Panc1 (cell line): ENCODE measurements around the gene FRRS1. TPM values are rescaled to one million over a fixed set of nuclear protein-coding genes. Genes with fewer than 3 reads are reported as not detected.

Source experiments
- ATAC-seq: fragments of 200-7000 bp; cut with Tn5 transposase; 2 replicates; pipeline ENCODE4 v1.9.1; 2020; ENCODE audit warnings: mild to moderate bottlenecking, moderate library complexity
- BruUV-seq: library from RNA; stranded (reverse); fragments of 400-500 nt; replicated peaks from 2 replicates; lab custom pipeline; 2021; lab: Mats Ljungman, UMichigan
- CTCF ChIA-PET: fragments of 300-600 bp; sonication (Branson Sonifier 250); formaldehyde crosslinking; loops from one replicate; lab custom pipeline; 2022; ENCODE audit warnings: antibody characterized with exemption; lab: Charles Lee
- POLR2A ChIA-PET: fragments of 300-600 bp; sonication (Branson Sonifier 250); formaldehyde crosslinking; loops from one replicate; lab custom pipeline; 2022; ENCODE audit warnings: antibody characterized with exemption; lab: Charles Lee
- DNase-seq: peaks from one replicate; pipeline ENCODE4 v3.0.0-alpha.2; 2010; ENCODE audit warnings: low read depth, low spot score
- H3K27ac ChIP-seq: 2 replicates; pipeline ENCODE4 v1.5.1; 2011; ENCODE audit warnings: mild to moderate bottlenecking, low read length, inconsistent platforms
- H3K27me3 ChIP-seq: fragments of 200-500 bp; sonication (Bioruptor generic); 2 replicates; pipeline ENCODE4 v1.6.0; 2014; ENCODE audit warnings: low read length, inconsistent platforms; ENCODE audit not compliant: control insufficient read depth, insufficient read depth
- H3K36me3 ChIP-seq: fragments of 200-500 bp; sonication (Bioruptor generic); 2 replicates; pipeline ENCODE4 v1.5.1; 2014; ENCODE audit warnings: inconsistent platforms, mild to moderate bottlenecking, low read length, moderate library complexity; ENCODE audit not compliant: control insufficient read depth, insufficient read depth
- H3K4me1 ChIP-seq: 2 replicates; pipeline ENCODE4 v1.5.1; 2011; ENCODE audit warnings: inconsistent platforms, mild to moderate bottlenecking, low read length, moderate library complexity; ENCODE audit not compliant: control insufficient read depth, insufficient read depth
- H3K4me3 ChIP-seq, 2 experiments: 2 replicates each; pipeline ENCODE4 v1.5.1; 2011 to 2012; ENCODE audit warnings: low read depth in 2 of 2, low read length in 2 of 2, mild to moderate bottlenecking in 2 of 2, inconsistent platforms in 1 of 2, moderate library complexity in 1 of 2
- H3K9me3 ChIP-seq: fragments of 200-500 bp; sonication (Bioruptor generic); 2 replicates; pipeline ENCODE4 v1.5.1; 2014; ENCODE audit warnings: low read depth, mild to moderate bottlenecking, inconsistent platforms, low read length, moderate library complexity; ENCODE audit not compliant: control insufficient read depth, insufficient read depth
- POLR2AphosphoS5 ChIP-seq: IDR thresholded peaks from 2 replicates; pipeline ENCODE4 v1.6.1; 2012; ENCODE audit warnings: mild to moderate bottlenecking, low read depth, low read length, moderate library complexity
- SIN3A ChIP-seq: IDR thresholded peaks from 2 replicates; pipeline ENCODE4 v1.6.1; 2012; ENCODE audit warnings: low read depth, mild to moderate bottlenecking, low read length, moderate library complexity, borderline replicate concordance; ENCODE audit not compliant: insufficient read depth
- TCF7L2 ChIP-seq: IDR thresholded peaks from 2 replicates; pipeline ENCODE4 v1.6.1; 2011; ENCODE audit warnings: mild to moderate bottlenecking, low read depth, low read length, inconsistent platforms
- in situ Hi-C: cut with HindIII; loops from 2 replicates; pipeline ENCODE4 v1.10.0; 2016; ENCODE audit warnings: low sequenced_read_pairs, low pct_unique_long_range_greater_than_20kb
- intact Hi-C: fragments of 100-400 bp; cut with micrococcal nuclease; formaldehyde crosslinking; loops from one replicate; pipeline ENCODE4 v1.10.0; 2022; ENCODE audit not compliant: unreplicated experiment
- total RNA-seq: library from RNA; stranded (reverse); gene quantifications from one replicate; pipeline ENCODE4 v1.2.1, GENCODE V29; 2021; ENCODE audit not compliant: unreplicated experiment
- TF ChIP-seq, protein P1 (sequence below), 2 experiments: IDR thresholded peaks; 2 replicates each; pipeline ENCODE4 v1.6.1; 2011 to 2012; ENCODE audit warnings: low read depth in 2 of 2, control low read depth in 1 of 2, low read length in 1 of 2, mild to moderate bottlenecking in 1 of 2, moderate library complexity in 1 of 2; ENCODE audit not compliant: insufficient read depth in 1 of 2
- TF ChIP-seq, protein P2 (sequence below): fragments of 450-650 bp; IDR thresholded peaks from 2 replicates; pipeline ENCODE4 v1.5.1; 2017; ENCODE audit warnings: mild to moderate bottlenecking

The FRRS1 gene
- total RNA-seq, 1 experiment from 2014 or later: 1.2 TPM

DNA sequence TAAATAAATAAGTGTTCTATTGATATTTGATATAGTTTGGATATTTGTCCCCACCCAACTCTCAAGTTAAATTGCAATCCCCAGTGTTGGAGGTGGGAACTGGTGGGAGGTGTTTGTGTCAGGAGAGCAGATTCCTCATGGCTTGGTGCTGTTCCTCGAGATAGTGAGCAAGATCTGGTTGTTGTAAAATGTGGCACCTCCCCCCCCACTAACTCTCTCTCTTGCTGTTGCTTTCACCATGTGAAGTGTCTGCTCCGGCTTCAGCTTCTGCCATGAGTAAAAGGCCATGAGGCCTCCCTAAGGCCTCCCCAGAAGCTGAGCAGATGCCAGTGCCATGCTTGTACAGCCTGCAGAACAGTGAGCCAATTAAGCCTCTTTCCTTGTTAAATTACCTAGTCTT, 20.8 kb downstream of the FRRS1 start:
- DNase-seq (no peak), ATAC-seq (no peak)
- BruUV-seq: no TSS peak
- CTCF ChIA-PET: no interaction called here
- no peak for TF ChIP-seq SIN3A
- TF ChIP-seq POLR2AphosphoS5: no peak
- TF ChIP-seq, protein P1, sequence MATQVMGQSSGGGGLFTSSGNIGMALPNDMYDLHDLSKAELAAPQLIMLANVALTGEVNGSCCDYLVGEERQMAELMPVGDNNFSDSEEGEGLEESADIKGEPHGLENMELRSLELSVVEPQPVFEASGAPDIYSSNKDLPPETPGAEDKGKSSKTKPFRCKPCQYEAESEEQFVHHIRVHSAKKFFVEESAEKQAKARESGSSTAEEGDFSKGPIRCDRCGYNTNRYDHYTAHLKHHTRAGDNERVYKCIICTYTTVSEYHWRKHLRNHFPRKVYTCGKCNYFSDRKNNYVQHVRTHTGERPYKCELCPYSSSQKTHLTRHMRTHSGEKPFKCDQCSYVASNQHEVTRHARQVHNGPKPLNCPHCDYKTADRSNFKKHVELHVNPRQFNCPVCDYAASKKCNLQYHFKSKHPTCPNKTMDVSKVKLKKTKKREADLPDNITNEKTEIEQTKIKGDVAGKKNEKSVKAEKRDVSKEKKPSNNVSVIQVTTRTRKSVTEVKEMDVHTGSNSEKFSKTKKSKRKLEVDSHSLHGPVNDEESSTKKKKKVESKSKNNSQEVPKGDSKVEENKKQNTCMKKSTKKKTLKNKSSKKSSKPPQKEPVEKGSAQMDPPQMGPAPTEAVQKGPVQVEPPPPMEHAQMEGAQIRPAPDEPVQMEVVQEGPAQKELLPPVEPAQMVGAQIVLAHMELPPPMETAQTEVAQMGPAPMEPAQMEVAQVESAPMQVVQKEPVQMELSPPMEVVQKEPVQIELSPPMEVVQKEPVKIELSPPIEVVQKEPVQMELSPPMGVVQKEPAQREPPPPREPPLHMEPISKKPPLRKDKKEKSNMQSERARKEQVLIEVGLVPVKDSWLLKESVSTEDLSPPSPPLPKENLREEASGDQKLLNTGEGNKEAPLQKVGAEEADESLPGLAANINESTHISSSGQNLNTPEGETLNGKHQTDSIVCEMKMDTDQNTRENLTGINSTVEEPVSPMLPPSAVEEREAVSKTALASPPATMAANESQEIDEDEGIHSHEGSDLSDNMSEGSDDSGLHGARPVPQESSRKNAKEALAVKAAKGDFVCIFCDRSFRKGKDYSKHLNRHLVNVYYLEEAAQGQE (IDR thresholded peaks at IDR 0.05; ENCODE audit: insufficient read depth in 1 of 2, low read depth in 2 of 2, low read length in 1 of 2): no peak
- TF ChIP-seq, protein P2, sequence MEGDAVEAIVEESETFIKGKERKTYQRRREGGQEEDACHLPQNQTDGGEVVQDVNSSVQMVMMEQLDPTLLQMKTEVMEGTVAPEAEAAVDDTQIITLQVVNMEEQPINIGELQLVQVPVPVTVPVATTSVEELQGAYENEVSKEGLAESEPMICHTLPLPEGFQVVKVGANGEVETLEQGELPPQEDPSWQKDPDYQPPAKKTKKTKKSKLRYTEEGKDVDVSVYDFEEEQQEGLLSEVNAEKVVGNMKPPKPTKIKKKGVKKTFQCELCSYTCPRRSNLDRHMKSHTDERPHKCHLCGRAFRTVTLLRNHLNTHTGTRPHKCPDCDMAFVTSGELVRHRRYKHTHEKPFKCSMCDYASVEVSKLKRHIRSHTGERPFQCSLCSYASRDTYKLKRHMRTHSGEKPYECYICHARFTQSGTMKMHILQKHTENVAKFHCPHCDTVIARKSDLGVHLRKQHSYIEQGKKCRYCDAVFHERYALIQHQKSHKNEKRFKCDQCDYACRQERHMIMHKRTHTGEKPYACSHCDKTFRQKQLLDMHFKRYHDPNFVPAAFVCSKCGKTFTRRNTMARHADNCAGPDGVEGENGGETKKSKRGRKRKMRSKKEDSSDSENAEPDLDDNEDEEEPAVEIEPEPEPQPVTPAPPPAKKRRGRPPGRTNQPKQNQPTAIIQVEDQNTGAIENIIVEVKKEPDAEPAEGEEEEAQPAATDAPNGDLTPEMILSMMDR: no peak
- TF ChIP-seq TCF7L2: no peak
- H3K4me1 ChIP-seq: no peaks in the 10 kb centered on the region
- no peaks in the 10 kb centered on the region for H3K27me3 ChIP-seq
- no peaks in the 10 kb centered on the region for H3K9me3 ChIP-seq
- no peaks in the 10 kb centered on the region for H3K36me3 ChIP-seq
- intact Hi-C loops (no loop called here), in situ Hi-C loops (no loop called here)
- H3K4me3 ChIP-seq: no peak overlapping the region
- no peak overlapping the region for H3K27ac ChIP-seq
- POLR2A ChIA-PET: no interaction called here

DNA sequence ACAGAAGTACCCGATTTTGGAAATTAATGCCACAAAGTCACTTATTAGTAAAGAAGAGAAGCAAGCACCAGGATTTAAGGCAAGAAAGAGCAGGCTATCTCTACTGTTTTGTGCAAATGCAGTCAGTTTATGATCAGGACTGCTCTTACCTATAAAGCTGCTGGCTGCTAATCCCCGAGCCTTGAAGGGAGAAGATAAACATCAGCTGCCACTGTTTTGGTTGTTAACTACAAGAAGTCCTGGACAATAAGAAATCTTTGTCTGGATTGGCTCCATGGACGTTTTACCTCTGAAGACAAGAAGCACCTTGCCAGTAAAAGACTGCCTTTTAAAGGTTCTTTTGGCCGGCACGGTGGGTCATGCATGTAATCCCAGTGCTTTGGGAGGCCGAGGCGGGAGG, 21.4 kb downstream of the FRRS1 start:
- no peak overlapping the region for H3K4me3 ChIP-seq
- no TSS peak for BruUV-seq
- intact Hi-C loops: no loop called here
- in situ Hi-C loops: no loop called here
- TF ChIP-seq POLR2AphosphoS5 (no peak), TCF7L2 (no peak), SIN3A (no peak)
- TF ChIP-seq, protein P1 (IDR thresholded peaks at IDR 0.05; ENCODE audit: insufficient read depth in 1 of 2, low read depth in 2 of 2, low read length in 1 of 2): no peak
- TF ChIP-seq, protein P2: no peak
- no peaks in the 10 kb centered on the region for H3K4me1 ChIP-seq
- no peak overlapping the region for H3K27ac ChIP-seq
- ATAC-seq (no peak), DNase-seq (no peak)
- ChIA-PET POLR2A (no interaction called here), CTCF (no interaction called here)
- H3K27me3 ChIP-seq: no peaks in the 10 kb centered on the region
- no peaks in the 10 kb centered on the region for H3K9me3 ChIP-seq
- H3K36me3 ChIP-seq: no peaks in the 10 kb centered on the region
